Kidney (tissue), 14 donors: ENCODE results near the gene CARMIL3. TPM values are rescaled to one million over a fixed set of nuclear protein-coding genes. Genes with fewer than 3 reads are reported as not detected.

Experiments used
- DNase-seq, 5 donors: peaks; one replicate each; pipeline ENCODE4 v3.0.0-alpha.2; 2013 to 2020
- FAIRE-seq: peaks from 2 replicates; lab custom pipeline; 2012; peaks lifted over from hg19 to GRCh38; lab: Jason Lieb, UNC
- H3K27ac ChIP-seq, 2 donors: one replicate each; pipeline ENCODE4 v1.7.0; 2013; ENCODE audit warnings: low read depth in 2 of 2, low read length in 2 of 2, inconsistent platforms in 1 of 2
- H3K27me3 ChIP-seq: one replicate; pipeline ENCODE4 v1.7.1; 2013; ENCODE audit warnings: low read length, inconsistent platforms; ENCODE audit not compliant: control insufficient read depth, insufficient read depth
- H3K36me3 ChIP-seq, 3 donors: one replicate each; pipeline versions ENCODE4 v1.7.0 to v1.7.1; 2013; ENCODE audit warnings: low read length in 3 of 3, control low read depth in 1 of 3, inconsistent platforms in 1 of 3; ENCODE audit not compliant: insufficient read depth in 3 of 3, control insufficient read depth in 2 of 3
- H3K4me1 ChIP-seq, 3 donors: one replicate each; pipeline versions ENCODE4 v1.7.0 to v1.7.1; 2013; ENCODE audit warnings: low read length in 3 of 3, inconsistent platforms in 1 of 3, low read depth in 1 of 3; ENCODE audit not compliant: control insufficient read depth in 2 of 3, insufficient read depth in 2 of 3
- H3K4me3 ChIP-seq, 3 donors: one replicate each; pipeline versions ENCODE4 v1.7.0 to v1.8.1; 2013; ENCODE audit warnings: low read length in 3 of 3, control low read depth in 1 of 3, inconsistent platforms in 1 of 3
- H3K9ac ChIP-seq, 3 donors: one replicate each; pipeline versions ENCODE4 v1.7.0 to v1.7.1; 2013; ENCODE audit warnings: low read length in 3 of 3, control low read depth in 1 of 3, inconsistent platforms in 1 of 3
- H3K9me3 ChIP-seq, 3 donors: one replicate each; pipeline versions ENCODE4 v1.7.0 to v1.7.1; 2013; ENCODE audit warnings: low read length in 3 of 3, control low read depth in 1 of 3, inconsistent platforms in 1 of 3; ENCODE audit not compliant: control insufficient read depth in 2 of 3, insufficient read depth in 1 of 3
- CTCF ChIP-seq: IDR thresholded peaks from 3 replicates; pipeline ENCODE4 v1.5.1; 2012; ENCODE audit warnings: mild to moderate bottlenecking, moderate library complexity, borderline replicate concordance; ENCODE audit not compliant: insufficient read depth; ENCODE audit errors: extremely low read depth
- intact Hi-C: fragments of 100-400 bp; cut with DNase I; formaldehyde crosslinking; loops from one replicate; pipeline ENCODE4 v1.11.1; 2022
- polyA plus RNA-seq: library from polyadenylated mRNA; stranded (reverse); fragments of 350-450 nt; fragmentation: Illumina TruSeq; extraction: RNeasy Lipid Tissue Mini Kit (QIAGEN cat#74804); gene quantifications from one replicate; pipeline ENCODE4 v1.2.3, GENCODE V29; 2014; ENCODE audit warnings: low read depth, low replicate concordance; ENCODE audit not compliant: insufficient read depth
- total RNA-seq: library from RNA; stranded (reverse); fragmentation: NEBNext Ultra II Directional; extraction: Animal tissue kit (Norgen Biotek cat#: 25700); gene quantifications from one replicate; pipeline ENCODE4 v1.2.1, GENCODE V29; 2021
- donor health status: control.
- donor health status: control.
- donor health status: control.
- donor health status: control.
- donor health status: control.
- donor health status: DM: yes; HTN: yes; CAD: no.
- donor health status: Normal renal cell carcinoma (clear cell type).

Gene CARMIL3
- total and polyA plus RNA-seq, 2 donors from 2014 or later: 1.4 to 1.5 TPM

- DNase-seq: no peak
- H3K4me1 ChIP-seq: peaks cover 0 to 13% (median 0%) of the 10 kb centered on the region in 3 donors
- intact Hi-C loops: no loop called here
- no peak overlapping the region for H3K27ac ChIP-seq
- no peak for TF ChIP-seq CTCF
- H3K27me3 ChIP-seq: no peaks in the 10 kb centered on the region
- no peak overlapping the region for H3K9ac ChIP-seq
- no peak for FAIRE-seq
- H3K4me3 ChIP-seq: no peak overlapping the region
- H3K36me3 ChIP-seq: no peaks in the 10 kb centered on the region
- H3K9me3 ChIP-seq: no peaks in the 10 kb centered on the region
These were observed 38.1 kb downstream of the CARMIL3 start for GRCh38 chr14:24089890-24090289.

DNA sequence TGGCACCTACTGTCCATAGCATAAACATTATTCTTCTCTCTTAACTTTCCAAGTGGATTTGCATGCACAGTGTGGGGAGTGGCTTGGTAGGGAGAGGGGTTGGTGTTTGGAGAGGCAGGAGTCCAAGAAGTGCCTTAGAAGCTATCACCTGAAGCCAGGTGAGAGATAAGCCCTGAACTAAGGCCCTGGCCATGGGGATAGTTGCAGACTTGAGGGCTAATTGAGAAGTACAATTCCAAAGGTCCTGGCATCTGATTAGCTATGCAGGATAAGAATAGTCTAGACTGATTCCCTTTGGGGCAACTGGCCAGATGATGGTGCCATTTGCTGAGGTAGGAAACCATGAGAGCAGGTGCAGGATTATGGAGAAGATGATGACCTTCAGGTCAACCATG lies 40.3 kb downstream of the CARMIL3 start:
- peaks cover 0 to 8% (median 2%) of the 10 kb centered on the region in 3 donors for H3K36me3 ChIP-seq
- no peak for TF ChIP-seq CTCF
- no peak overlapping the region for H3K4me3 ChIP-seq
- peaks cover 0 to 25% (median 4%) of the 10 kb centered on the region in 3 donors for H3K4me1 ChIP-seq
- no peaks in the 10 kb centered on the region for H3K27me3 ChIP-seq
- DNase-seq: no peak
- H3K27ac ChIP-seq: no peak overlapping the region
- no peak overlapping the region for H3K9ac ChIP-seq
- no peaks in the 10 kb centered on the region for H3K9me3 ChIP-seq
- no peak for FAIRE-seq
- intact Hi-C loops: no loop called here

DNA sequence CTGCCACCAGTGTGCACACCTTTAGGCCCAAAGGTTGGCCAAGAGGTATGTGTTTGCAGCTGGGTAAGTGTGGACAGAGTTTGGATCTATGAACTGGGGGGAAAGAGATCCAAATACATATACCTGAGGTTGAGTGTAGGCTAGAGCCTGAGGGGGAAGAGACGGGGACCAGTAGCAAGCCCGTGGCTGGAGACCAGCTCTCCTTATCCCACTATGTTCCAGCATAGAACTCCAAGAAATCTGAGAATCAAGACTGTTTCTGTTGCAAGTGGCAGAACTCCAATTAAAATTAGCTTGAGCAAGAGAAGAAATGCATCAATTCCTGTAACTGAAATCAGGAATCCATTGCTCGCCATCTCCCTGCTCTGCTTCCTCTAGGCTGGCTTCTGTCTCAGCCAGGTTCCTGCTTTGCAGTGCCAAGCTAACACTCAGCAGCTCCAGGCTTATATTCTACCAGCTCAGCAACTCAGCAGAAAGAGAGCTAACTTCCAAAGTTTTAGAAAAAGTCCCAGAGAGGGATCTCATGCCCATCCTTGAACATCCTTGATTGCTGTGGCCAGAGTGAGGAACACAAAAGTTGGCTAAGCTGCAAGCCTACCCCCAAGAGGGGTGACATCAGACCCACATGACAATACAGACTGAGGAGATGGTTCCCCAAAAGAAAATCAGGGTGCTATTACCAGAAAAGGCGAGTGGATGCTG lies 40.8 kb downstream of the CARMIL3 start:
- TF ChIP-seq CTCF: no peak
- FAIRE-seq (no peak), DNase-seq (no peak)
- H3K9me3 ChIP-seq: no peaks in the 10 kb centered on the region
- H3K36me3 ChIP-seq: peaks cover 0 to 8% (median 2%) of the 10 kb centered on the region in 3 donors
- H3K4me1 ChIP-seq: peaks cover 0 to 25% (median 4%) of the 10 kb centered on the region in 3 donors
- no peak overlapping the region for H3K9ac ChIP-seq
- peak overlapping the region in 1 of 2 donors; percentile 16 for H3K27ac ChIP-seq
- no peaks in the 10 kb centered on the region for H3K27me3 ChIP-seq
- peak overlapping the region in 2 of 3 donors; percentile 13 to 38 for H3K4me3 ChIP-seq
- intact Hi-C loops: no loop called here
